ENCODE measurements around the gene CDIP1.

The CDIP1 gene

GRCh38 chr16:4537376-4538343 is 913 bp downstream of the CDIP1 start:
- DNase-seq: no peak

- no peak for DNase-seq
Measured at GRCh38 chr16:4536391-4537106, 2.0 kb downstream of the CDIP1 start.

GRCh38 chr16:4535627-4536108 is 2.9 kb downstream of the CDIP1 start:
- DNase-seq: no peak

GRCh38 chr16:4534151-4534790 is 4.3 kb downstream of the CDIP1 start:
- DNase-seq: no peak

GRCh38 chr16:4533490-4533889 is 5.1 kb downstream of the CDIP1 start:
- DNase-seq: no peak

GRCh38 chr16:4532238-4532637 is 6.3 kb downstream of the CDIP1 start:
- no peak for DNase-seq

GRCh38 chr16:4531811-4532210 is 6.8 kb downstream of the CDIP1 start:
- DNase-seq: no peak

- no peak for DNase-seq
Measured at GRCh38 chr16:4529085-4530060, 9.2 kb downstream of the CDIP1 start.

GRCh38 chr16:4525634-4526277 is 12.8 kb downstream of the CDIP1 start:
- DNase-seq: no peak

GRCh38 chr16:4525069-4525468 is 13.5 kb downstream of the CDIP1 start:
- DNase-seq: no peak

- DNase-seq: no peak
Measured at GRCh38 chr16:4524571-4524970, 14.0 kb downstream of the CDIP1 start.

- DNase-seq: no peak
Measured at GRCh38 chr16:4523686-4524085, 14.9 kb downstream of the CDIP1 start.

GRCh38 chr16:4522051-4522581 is 16.5 kb downstream of the CDIP1 start:
- no peak for DNase-seq

- DNase-seq: no peak
Measured at GRCh38 chr16:4520913-4521312, 17.7 kb downstream of the CDIP1 start.

GRCh38 chr16:4519274-4520058 is 19.1 kb downstream of the CDIP1 start:
- DNase-seq: no peak

GRCh38 chr16:4517812-4518680 is 20.5 kb downstream of the CDIP1 start:
- no peak for DNase-seq

GRCh38 chr16:4515611-4516233 is 22.9 kb downstream of the CDIP1 start:
- peak in 1 of 2 donors; percentile 84 for DNase-seq

GRCh38 chr16:4514606-4515005 is 24.0 kb downstream of the CDIP1 start:
- no peak for DNase-seq

- DNase-seq: no peak
Measured at GRCh38 chr16:4513881-4514280, 24.7 kb downstream of the CDIP1 start.

Data from bone marrow (tissue), 2 donors.